ENCODE results near the gene MATK. TPM values are rescaled to one million over a fixed set of nuclear protein-coding genes. Genes with fewer than 3 reads are reported as not detected.

MATK gene
- total and polyA plus RNA-seq, 10 of the 15 experiments (the other 5 are each of a cell fraction or from before 2014, with no cell fraction given) = 0.24 to 2.2 (median 1.1) TPM; not detected in 2

DNA sequence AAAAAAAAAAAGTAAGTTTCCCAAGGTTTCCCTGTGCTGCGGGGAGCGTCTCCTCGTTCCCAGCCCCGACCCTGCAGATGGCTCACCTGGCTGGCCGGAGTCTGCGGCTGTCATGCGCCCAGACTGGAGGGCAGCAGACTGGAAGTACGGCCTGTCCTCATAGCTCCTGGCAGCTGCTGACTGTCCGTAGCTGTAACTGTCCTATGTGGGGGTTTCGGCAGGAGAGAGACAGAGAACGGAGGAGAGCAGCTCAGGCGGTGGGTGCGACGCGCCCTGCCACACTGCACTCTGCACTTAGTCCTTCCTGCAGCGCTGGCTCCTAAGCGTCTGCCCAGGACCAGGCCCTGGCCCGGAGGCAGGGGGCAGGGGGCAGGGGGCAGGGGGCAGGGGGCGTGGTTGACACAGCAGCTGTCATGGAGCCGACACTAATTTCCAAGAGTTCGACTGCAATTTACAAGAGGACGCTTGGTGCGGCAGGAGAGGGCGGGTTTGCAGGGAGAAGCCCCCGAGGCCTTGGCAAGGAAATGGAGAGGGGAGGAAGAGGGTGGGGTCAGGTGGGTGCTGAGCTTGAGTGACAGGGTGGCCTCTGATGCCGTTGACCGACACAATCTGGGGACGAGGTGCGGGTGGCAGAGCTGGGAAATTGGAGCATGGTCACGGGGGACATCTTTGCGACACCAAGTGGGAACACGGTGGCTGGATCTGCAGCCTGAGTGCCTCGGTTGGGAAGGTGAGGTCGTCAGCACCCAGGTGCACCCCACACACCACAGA, 47.6 kb upstream of the MATK start (continued):
- TF ChIP-seq E4F1 (IDR thresholded peaks at IDR 0.05; ENCODE audit: borderline replicate concordance, partially characterized antibody) = no peak
- TF ChIP-seq, protein P1, sequence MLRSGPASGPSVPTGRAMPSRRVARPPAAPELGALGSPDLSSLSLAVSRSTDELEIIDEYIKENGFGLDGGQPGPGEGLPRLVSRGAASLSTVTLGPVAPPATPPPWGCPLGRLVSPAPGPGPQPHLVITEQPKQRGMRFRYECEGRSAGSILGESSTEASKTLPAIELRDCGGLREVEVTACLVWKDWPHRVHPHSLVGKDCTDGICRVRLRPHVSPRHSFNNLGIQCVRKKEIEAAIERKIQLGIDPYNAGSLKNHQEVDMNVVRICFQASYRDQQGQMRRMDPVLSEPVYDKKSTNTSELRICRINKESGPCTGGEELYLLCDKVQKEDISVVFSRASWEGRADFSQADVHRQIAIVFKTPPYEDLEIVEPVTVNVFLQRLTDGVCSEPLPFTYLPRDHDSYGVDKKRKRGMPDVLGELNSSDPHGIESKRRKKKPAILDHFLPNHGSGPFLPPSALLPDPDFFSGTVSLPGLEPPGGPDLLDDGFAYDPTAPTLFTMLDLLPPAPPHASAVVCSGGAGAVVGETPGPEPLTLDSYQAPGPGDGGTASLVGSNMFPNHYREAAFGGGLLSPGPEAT (IDR thresholded peaks at IDR 0.05; ENCODE audit: low read depth) = no peak
- TF ChIP-seq SMC3 (IDR thresholded peaks at IDR 0.05; ENCODE audit: borderline replicate concordance, low read length) = no peak
- no peak for TF ChIP-seq ZNF217 (IDR thresholded peaks at IDR 0.05)
- no peak for TF ChIP-seq BACH1 (IDR thresholded peaks at IDR 0.05; ENCODE audit: borderline replicate concordance)
- TF ChIP-seq, protein P2, sequence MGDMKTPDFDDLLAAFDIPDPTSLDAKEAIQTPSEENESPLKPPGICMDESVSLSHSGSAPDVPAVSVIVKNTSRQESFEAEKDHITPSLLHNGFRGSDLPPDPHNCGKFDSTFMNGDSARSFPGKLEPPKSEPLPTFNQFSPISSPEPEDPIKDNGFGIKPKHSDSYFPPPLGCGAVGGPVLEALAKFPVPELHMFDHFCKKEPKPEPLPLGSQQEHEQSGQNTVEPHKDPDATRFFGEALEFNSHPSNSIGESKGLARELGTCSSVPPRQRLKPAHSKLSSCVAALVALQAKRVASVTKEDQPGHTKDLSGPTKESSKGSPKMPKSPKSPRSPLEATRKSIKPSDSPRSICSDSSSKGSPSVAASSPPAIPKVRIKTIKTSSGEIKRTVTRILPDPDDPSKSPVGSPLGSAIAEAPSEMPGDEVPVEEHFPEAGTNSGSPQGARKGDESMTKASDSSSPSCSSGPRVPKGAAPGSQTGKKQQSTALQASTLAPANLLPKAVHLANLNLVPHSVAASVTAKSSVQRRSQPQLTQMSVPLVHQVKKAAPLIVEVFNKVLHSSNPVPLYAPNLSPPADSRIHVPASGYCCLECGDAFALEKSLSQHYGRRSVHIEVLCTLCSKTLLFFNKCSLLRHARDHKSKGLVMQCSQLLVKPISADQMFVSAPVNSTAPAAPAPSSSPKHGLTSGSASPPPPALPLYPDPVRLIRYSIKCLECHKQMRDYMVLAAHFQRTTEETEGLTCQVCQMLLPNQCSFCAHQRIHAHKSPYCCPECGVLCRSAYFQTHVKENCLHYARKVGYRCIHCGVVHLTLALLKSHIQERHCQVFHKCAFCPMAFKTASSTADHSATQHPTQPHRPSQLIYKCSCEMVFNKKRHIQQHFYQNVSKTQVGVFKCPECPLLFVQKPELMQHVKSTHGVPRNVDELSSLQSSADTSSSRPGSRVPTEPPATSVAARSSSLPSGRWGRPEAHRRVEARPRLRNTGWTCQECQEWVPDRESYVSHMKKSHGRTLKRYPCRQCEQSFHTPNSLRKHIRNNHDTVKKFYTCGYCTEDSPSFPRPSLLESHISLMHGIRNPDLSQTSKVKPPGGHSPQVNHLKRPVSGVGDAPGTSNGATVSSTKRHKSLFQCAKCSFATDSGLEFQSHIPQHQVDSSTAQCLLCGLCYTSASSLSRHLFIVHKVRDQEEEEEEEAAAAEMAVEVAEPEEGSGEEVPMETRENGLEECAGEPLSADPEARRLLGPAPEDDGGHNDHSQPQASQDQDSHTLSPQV (IDR thresholded peaks at IDR 0.05) = no peak
- TF ChIP-seq RCOR1 (conservative IDR thresholded peaks at IDR 0.05; ENCODE audit: low read depth, low read length) = no peak
- TF ChIP-seq TCF7 (IDR thresholded peaks at IDR 0.05; ENCODE audit: borderline replicate concordance) = no peak
- TF ChIP-seq, protein P3, sequence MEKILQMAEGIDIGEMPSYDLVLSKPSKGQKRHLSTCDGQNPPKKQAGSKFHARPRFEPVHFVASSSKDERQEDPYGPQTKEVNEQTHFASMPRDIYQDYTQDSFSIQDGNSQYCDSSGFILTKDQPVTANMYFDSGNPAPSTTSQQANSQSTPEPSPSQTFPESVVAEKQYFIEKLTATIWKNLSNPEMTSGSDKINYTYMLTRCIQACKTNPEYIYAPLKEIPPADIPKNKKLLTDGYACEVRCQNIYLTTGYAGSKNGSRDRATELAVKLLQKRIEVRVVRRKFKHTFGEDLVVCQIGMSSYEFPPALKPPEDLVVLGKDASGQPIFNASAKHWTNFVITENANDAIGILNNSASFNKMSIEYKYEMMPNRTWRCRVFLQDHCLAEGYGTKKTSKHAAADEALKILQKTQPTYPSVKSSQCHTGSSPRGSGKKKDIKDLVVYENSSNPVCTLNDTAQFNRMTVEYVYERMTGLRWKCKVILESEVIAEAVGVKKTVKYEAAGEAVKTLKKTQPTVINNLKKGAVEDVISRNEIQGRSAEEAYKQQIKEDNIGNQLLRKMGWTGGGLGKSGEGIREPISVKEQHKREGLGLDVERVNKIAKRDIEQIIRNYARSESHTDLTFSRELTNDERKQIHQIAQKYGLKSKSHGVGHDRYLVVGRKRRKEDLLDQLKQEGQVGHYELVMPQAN (conservative IDR thresholded peaks at IDR 0.05) = no peak

Data from GM12878 (cell line).